MM.1S (cell line): ENCODE results near the gene LRRC75B.
A peak's percentile ranks its signal among the peaks of the same experiment; 100 is the strongest.
"Not testable (repeated sequence)": the region's sequence is repeated elsewhere in the genome, so short reads cannot be mapped to it uniquely, and the experiment has no call there.

Experiments
- DNase-seq: peaks from one replicate; pipeline ENCODE4 v3.0.0-alpha.2; 2015
- H2AFZ ChIP-seq: fragments of 300-600 bp; sonication (generic); 2 replicates; pipeline ENCODE4 v1.6.0; 2016; ENCODE audit warnings: antibody characterized with exemption, low read length
- H3F3A ChIP-seq: fragments of 300-600 bp; sonication (generic); 2 replicates; pipeline ENCODE4 v1.6.1; 2016; ENCODE audit warnings: mild to moderate bottlenecking, antibody characterized with exemption, low read length, moderate library complexity, mixed read lengths; ENCODE audit not compliant: insufficient read depth
- H3K27ac ChIP-seq: fragments of 300-600 bp; sonication (generic); 2 replicates; pipeline ENCODE4 v1.5.1; 2016; ENCODE audit warnings: mild to moderate bottlenecking, low read length
- H3K27me3 ChIP-seq: fragments of 300-600 bp; sonication (generic); replicated peaks from 2 replicates; pipeline ENCODE4 v1.6.0; 2016; ENCODE audit warnings: low read length; ENCODE audit not compliant: insufficient read depth
- H3K36me3 ChIP-seq: fragments of 300-600 bp; sonication (generic); replicated peaks from 2 replicates; pipeline ENCODE4 v1.6.1; 2016; ENCODE audit warnings: mild to moderate bottlenecking, low read length, mixed read lengths; ENCODE audit not compliant: insufficient read depth
- H3K4me1 ChIP-seq: fragments of 300-600 bp; sonication (generic); 2 replicates; pipeline ENCODE4 v1.6.1; 2016; ENCODE audit warnings: low read length, mixed read lengths
- H3K4me2 ChIP-seq: fragments of 300-600 bp; sonication (generic); 2 replicates; pipeline ENCODE4 v1.6.0; 2016; ENCODE audit warnings: low read depth, low read length
- H3K4me3 ChIP-seq: fragments of 300-600 bp; sonication (generic); 2 replicates; pipeline ENCODE4 v1.5.1; 2016; ENCODE audit warnings: low read length, mixed read lengths
- H3K79me2 ChIP-seq: fragments of 300-600 bp; sonication (generic); 2 replicates; pipeline ENCODE4 v1.6.1; 2016; ENCODE audit warnings: mixed run types, low read length, mixed read lengths
- H3K9ac ChIP-seq: fragments of 300-600 bp; sonication (generic); 2 replicates; pipeline ENCODE4 v1.6.1; 2016; ENCODE audit warnings: low read length, mixed read lengths
- H3K9me2 ChIP-seq: fragments of 300-600 bp; sonication (generic); replicated peaks from 2 replicates; pipeline ENCODE4 v1.6.1; 2016; ENCODE audit warnings: mild to moderate bottlenecking, low read length, mixed read lengths; ENCODE audit not compliant: insufficient read depth
- H3K9me3 ChIP-seq: fragments of 300-600 bp; sonication (generic); replicated peaks from 2 replicates; pipeline ENCODE4 v1.6.1; 2016; ENCODE audit warnings: mild to moderate bottlenecking, low read length, mixed read lengths; ENCODE audit not compliant: insufficient read depth
- H4K20me1 ChIP-seq: fragments of 300-600 bp; sonication (generic); 2 replicates; pipeline ENCODE4 v1.6.1; 2016; ENCODE audit warnings: mild to moderate bottlenecking, low read length, moderate library complexity, mixed read lengths; ENCODE audit not compliant: insufficient read depth

LRRC75B gene

GRCh38 chr22:24608327-24608726 lies 15.5 kb upstream of the LRRC75B start:
- H3K9ac ChIP-seq, result peak overlapping the region; percentile 81; the same call in 1 of the 2 replicates

GRCh38 chr22:24607429-24607983 lies 14.6 kb upstream of the LRRC75B start:
- H3K9ac ChIP-seq, result peak overlapping the region; percentile 81
- peak overlapping the region; percentile 63 for H2AFZ ChIP-seq
- peak overlapping the region; percentile 67 for H3K4me3 ChIP-seq
- not testable (repeated sequence) for H3K4me1 ChIP-seq, H3K36me3 ChIP-seq, H3F3A ChIP-seq, H3K9me3 ChIP-seq, H3K9me2 ChIP-seq, H4K20me1 ChIP-seq, H3K27me3 ChIP-seq
- peaks cover 12% of the 10 kb centered on the region for H3K79me2 ChIP-seq
- H3K4me2 ChIP-seq, result peak overlapping the region; percentile 69
- peak overlapping the region; percentile 63; the same call in 1 of the 2 replicates for H3K27ac ChIP-seq
- peak; percentile 88 for DNase-seq

More at GRCh38 chr22:24608327-24608726, 15.5 kb upstream of the LRRC75B start:
- Histone ChIP-seq H3K79me2 (peaks cover 12% of the 10 kb centered on the region), H3K4me3 (peak overlapping the region; percentile 67), H3K4me2 (peak overlapping the region; percentile 69; the same call in 1 of the 2 replicates)
- H3K9me3 ChIP-seq, H3F3A ChIP-seq, DNase-seq, H3K36me3 ChIP-seq, H3K27ac ChIP-seq, H3K4me1 ChIP-seq, H3K27me3 ChIP-seq, H2AFZ ChIP-seq, H4K20me1 ChIP-seq, H3K9me2 ChIP-seq: not testable (repeated sequence)

GRCh38 chr22:24606340-24606739 lies 13.5 kb upstream of the LRRC75B start:
- H3K27me3 ChIP-seq, H3K27ac ChIP-seq, H3K4me1 ChIP-seq, H3K9me3 ChIP-seq, H3K36me3 ChIP-seq, H3K4me2 ChIP-seq, H3K4me3 ChIP-seq, H2AFZ ChIP-seq, DNase-seq, H4K20me1 ChIP-seq, H3F3A ChIP-seq, H3K9me2 ChIP-seq, H3K9ac ChIP-seq: not testable (repeated sequence)
- H3K79me2 ChIP-seq, result peaks cover 12% of the 10 kb centered on the region

GRCh38 chr22:24603770-24604629 lies 11.1 kb upstream of the LRRC75B start:
- not testable (repeated sequence) for DNase-seq, H3K9me3 ChIP-seq, H4K20me1 ChIP-seq, H3F3A ChIP-seq, H2AFZ ChIP-seq, H3K4me3 ChIP-seq, H3K27me3 ChIP-seq, H3K4me1 ChIP-seq, H3K9ac ChIP-seq, H3K36me3 ChIP-seq, H3K9me2 ChIP-seq
- H3K27ac ChIP-seq, result peak overlapping the region; percentile 20; the same call in 1 of the 2 replicates
- H3K79me2 ChIP-seq, result peaks cover 12% of the 10 kb centered on the region
- peak overlapping the region; percentile 10; the same call in 1 of the 2 replicates for H3K4me2 ChIP-seq

GRCh38 chr22:24602847-24603769 lies 10.2 kb upstream of the LRRC75B start, which contains the start of gene GGT1:
Gene GGT1, plus strand, starts transcription at chr22:24603193. Its CDS starts 7,889 bp downstream, at chr22:24611082.
- H3K4me1 ChIP-seq, H3K79me2 ChIP-seq, H4K20me1 ChIP-seq, H3K9me3 ChIP-seq, H3K9me2 ChIP-seq, H2AFZ ChIP-seq, H3F3A ChIP-seq, H3K4me3 ChIP-seq, DNase-seq, H3K36me3 ChIP-seq, H3K27me3 ChIP-seq, H3K9ac ChIP-seq: not testable (repeated sequence)
- peak within 1 kb of the TSS; percentile 10; the same call in 1 of the 2 replicates for H3K4me2 ChIP-seq
- peak within 1 kb of the TSS; percentile 20; the same call in 1 of the 2 replicates for H3K27ac ChIP-seq

GRCh38 chr22:24602105-24602749 lies 9.4 kb upstream of the LRRC75B start:
- H3K4me2 ChIP-seq, H4K20me1 ChIP-seq, DNase-seq, H2AFZ ChIP-seq, H3K9me3 ChIP-seq, H3K36me3 ChIP-seq, H3K9me2 ChIP-seq, H3F3A ChIP-seq, H3K27ac ChIP-seq, H3K4me1 ChIP-seq, H3K9ac ChIP-seq, H3K27me3 ChIP-seq, H3K4me3 ChIP-seq, H3K79me2 ChIP-seq: not testable (repeated sequence)
